Gastroesophageal sphincter (tissue), 4 donors: ENCODE data around the gene NANOS2. TPM values are rescaled to one million over a fixed set of nuclear protein-coding genes. Genes with fewer than 3 reads are reported as not detected.

ENCODE experiments used
- ATAC-seq: fragments of 150-250 bp; one replicate; pipeline ENCODE4 v1.9.1; 2016; ENCODE audit warnings: mild to moderate bottlenecking, moderate library complexity
- H3K27ac ChIP-seq, 4 donors: fragments of 200-600 bp; sonication (generic) in 3 of 4; 1 replicate in 3 of 4; 2 replicates in 1 of 4; pipeline ENCODE4 v1.5.1; 2016 to 2019
- H3K27me3 ChIP-seq: fragments of 200-600 bp; sonication (generic); one replicate; pipeline ENCODE4 v1.5.1; 2019
- H3K36me3 ChIP-seq, 2 donors: fragments of 200-600 bp; sonication (generic); one replicate each; pipeline ENCODE4 v1.5.1; 2019; ENCODE audit warnings: control low read depth in 1 of 2
- H3K4me1 ChIP-seq, 3 donors: fragments of 200-600 bp; sonication (generic); 1 replicate in 2 of 3; 2 replicates in 1 of 3; pipeline ENCODE4 v1.5.1; 2016 to 2019; ENCODE audit warnings: control low read depth in 2 of 3
- H3K4me3 ChIP-seq, 2 donors: fragments of 200-600 bp; sonication (generic); one replicate each; pipeline ENCODE4 v1.5.1; 2019; ENCODE audit warnings: mild to moderate bottlenecking in 1 of 2, moderate library complexity in 1 of 2
- H3K9me3 ChIP-seq, 3 donors: fragments of 200-600 bp; sonication (generic); one replicate each; pipeline ENCODE4 v1.5.1; 2017 to 2019; ENCODE audit warnings: control low read depth in 2 of 3
- EP300 ChIP-seq: sonication (generic); formaldehyde crosslinking; IDR thresholded peaks from one replicate; pipeline ENCODE4 v1.6.1; 2017; ENCODE audit warnings: antibody characterized with exemption, mild to moderate bottlenecking
- POLR2A ChIP-seq, 2 donors: fragments of 450-650 bp; IDR thresholded peaks; one replicate each; pipeline ENCODE4 v1.6.1; 2017; ENCODE audit warnings: antibody characterized with exemption in 2 of 2, mild to moderate bottlenecking in 2 of 2, moderate library complexity in 1 of 2
- POLR2AphosphoS5 ChIP-seq: sonication (generic); formaldehyde crosslinking; IDR thresholded peaks from one replicate; pipeline ENCODE4 v1.6.1; 2017; ENCODE audit warnings: antibody characterized with exemption
- WGBS, 2 donors: methylation state at CpG; one replicate each; pipeline ENCODE4 v1.1.5; 2018; ENCODE audit warnings: low coverage in 1 of 2; 5-methylcytosine and 5-hydroxymethylcytosine counted together
- total RNA-seq, 4 donors: library from RNA; depleted of rRNA; stranded (reverse); fragments of >200 nt; gene quantifications; one replicate each; pipeline ENCODE4 v1.1.0, GENCODE V29; 2016
- TF ChIP-seq, protein P1 (sequence below), 4 experiments: fragments of 200-600 bp in 2 of 4; fragments of 450-650 bp in 2 of 4; sonication (generic) in 1 of 4; IDR thresholded peaks; one replicate each; pipeline ENCODE4 v1.5.1; 2017 to 2019; ENCODE audit warnings: antibody characterized with exemption in 4 of 4, mild to moderate bottlenecking in 2 of 4, moderate library complexity in 2 of 4

NANOS2 gene
- total RNA-seq, 4 donors from 2014 or later = not detected

DNA sequence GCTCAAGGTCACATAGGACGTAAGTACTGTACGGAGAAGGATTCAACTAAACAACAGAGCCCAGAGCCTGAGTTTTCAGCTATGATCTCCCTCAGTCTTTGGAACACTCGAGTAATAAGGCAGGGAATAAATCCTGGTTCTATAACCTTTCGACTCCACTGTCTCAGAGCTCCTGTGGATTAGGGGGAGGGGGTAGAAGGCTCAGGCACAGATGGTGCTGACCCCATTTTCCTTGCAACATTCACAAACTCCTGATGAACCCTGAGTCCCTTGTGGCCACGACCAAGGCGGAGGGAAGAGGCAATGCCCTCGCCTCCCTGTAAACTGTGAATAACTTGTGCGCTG, 37.7 kb upstream of the NANOS2 start:
- Histone ChIP-seq H3K4me3 (no peak overlapping the region), H3K4me1 (peaks cover 0 to 8% (median 6%) of the 10 kb centered on the region in 3 donors), H3K9me3 (no peaks in the 10 kb centered on the region), H3K36me3 (no peaks in the 10 kb centered on the region), H3K27me3 (peaks cover 84% of the 10 kb centered on the region), H3K27ac (no peak overlapping the region)
- WGBS, 2 donors = 40 to 86% methylated on average over 2 to 4 of the region's 8 CpGs
- no peak for TF ChIP-seq POLR2A (IDR thresholded peaks at IDR 0.05)
- TF ChIP-seq EP300 = no peak
- no peak for TF ChIP-seq POLR2AphosphoS5
- TF ChIP-seq, protein P1, sequence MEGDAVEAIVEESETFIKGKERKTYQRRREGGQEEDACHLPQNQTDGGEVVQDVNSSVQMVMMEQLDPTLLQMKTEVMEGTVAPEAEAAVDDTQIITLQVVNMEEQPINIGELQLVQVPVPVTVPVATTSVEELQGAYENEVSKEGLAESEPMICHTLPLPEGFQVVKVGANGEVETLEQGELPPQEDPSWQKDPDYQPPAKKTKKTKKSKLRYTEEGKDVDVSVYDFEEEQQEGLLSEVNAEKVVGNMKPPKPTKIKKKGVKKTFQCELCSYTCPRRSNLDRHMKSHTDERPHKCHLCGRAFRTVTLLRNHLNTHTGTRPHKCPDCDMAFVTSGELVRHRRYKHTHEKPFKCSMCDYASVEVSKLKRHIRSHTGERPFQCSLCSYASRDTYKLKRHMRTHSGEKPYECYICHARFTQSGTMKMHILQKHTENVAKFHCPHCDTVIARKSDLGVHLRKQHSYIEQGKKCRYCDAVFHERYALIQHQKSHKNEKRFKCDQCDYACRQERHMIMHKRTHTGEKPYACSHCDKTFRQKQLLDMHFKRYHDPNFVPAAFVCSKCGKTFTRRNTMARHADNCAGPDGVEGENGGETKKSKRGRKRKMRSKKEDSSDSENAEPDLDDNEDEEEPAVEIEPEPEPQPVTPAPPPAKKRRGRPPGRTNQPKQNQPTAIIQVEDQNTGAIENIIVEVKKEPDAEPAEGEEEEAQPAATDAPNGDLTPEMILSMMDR (IDR thresholded peaks at IDR 0.05) = no peak
- ATAC-seq = no peak

DNA sequence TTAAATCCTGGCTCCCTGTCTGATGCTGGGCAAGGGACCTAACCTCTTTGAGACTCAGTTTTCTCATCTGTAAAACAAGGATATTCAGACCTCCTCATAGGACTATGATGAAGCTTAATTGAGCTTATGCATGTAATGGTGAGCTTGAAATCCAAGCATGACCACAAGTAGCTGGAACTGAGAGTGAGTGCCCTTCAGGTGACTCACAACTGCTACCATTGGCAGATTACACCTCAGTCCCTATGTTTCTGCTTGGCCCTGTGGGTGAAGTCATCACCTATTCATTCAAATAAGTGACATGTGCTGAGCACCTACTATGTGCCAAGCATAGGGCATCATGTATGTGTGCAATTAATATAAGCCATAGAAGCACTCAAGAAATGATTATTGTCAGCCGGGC, 33.3 kb upstream of the NANOS2 start:
- Histone ChIP-seq H3K4me3 (no peak overlapping the region), H3K27me3 (peaks cover 55% of the 10 kb centered on the region), H3K36me3 (no peaks in the 10 kb centered on the region), H3K9me3 (no peaks in the 10 kb centered on the region), H3K4me1 (peaks cover 0 to 4% (median 4%) of the 10 kb centered on the region in 3 donors), H3K27ac (no peak overlapping the region)
- WGBS, 2 donors = 100% methylated on average over 1 of the region's 1 CpG; no CpG with 5 or more reads in 1 of the 2 donors
- no peak for ATAC-seq
- TF ChIP-seq, protein P1 (IDR thresholded peaks at IDR 0.05) = no peak
- no peak for TF ChIP-seq POLR2A (IDR thresholded peaks at IDR 0.05)
- TF ChIP-seq POLR2AphosphoS5 = no peak
- no peak for TF ChIP-seq EP300

DNA sequence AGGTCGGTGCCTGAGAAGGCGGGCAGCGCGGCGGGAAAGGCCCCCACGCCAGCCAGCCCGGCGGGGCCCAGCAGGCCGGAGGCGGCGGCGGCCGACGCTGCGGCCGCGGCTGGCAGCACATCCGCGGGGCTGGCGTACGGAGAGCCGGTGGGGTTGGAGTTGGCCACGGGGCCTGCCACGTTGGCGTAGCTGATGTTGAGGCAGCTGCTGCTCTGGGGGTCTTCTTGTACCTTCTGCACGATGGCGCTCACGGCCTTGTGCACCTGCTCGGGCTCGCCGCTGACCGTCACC, 25.9 kb upstream of the NANOS2 start:
- Histone ChIP-seq H3K4me3 (no peak overlapping the region), H3K27me3 (peaks cover 74% of the 10 kb centered on the region), H3K4me1 (no peaks in the 10 kb centered on the region), H3K9me3 (peaks cover 0 to 7% (median 0%) of the 10 kb centered on the region in 3 donors), H3K36me3 (no peaks in the 10 kb centered on the region), H3K27ac (no peak overlapping the region)
- TF ChIP-seq, protein P1 (IDR thresholded peaks at IDR 0.05) = no peak
- TF ChIP-seq POLR2AphosphoS5 = no peak
- ATAC-seq = no peak
- WGBS, 2 donors = 50% methylated on average over 2 of the region's 32 CpGs; no CpG with 5 or more reads in 1 of the 2 donors

DNA sequence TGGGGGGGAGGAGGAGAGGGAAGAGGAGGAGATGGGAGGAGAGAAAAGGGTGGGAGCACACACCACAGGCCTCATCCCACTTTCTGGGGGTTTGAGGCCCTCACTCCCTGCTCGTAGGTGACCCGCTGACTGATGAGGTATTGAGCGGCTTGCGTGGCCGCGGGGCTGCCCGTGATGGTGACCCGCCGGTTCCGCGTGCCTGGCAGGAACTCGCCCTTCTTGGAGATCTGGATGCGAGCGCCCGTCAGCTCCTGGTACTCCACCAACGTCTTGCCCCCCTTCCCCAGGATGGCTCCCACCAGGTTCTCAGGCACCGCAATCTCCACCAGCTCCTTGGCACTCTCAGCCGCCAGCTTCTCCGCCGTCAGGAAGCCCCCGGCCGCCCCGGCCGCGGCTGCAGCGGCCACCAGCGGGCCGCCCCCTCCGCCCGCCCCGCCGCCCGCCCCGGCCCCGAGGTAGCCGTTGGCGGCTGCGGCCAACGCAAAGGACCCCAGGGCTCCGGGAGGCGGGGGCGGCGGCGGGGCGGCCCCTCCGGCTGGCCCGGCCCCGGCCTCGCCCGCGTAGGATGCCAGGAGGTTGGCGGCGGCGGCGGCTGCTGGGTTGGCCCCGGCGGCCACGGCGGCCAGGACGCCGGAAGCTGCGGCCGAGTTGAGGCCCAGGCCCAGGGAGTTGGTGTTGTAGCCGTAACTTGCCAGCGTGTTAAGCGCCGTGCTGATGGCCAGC, 25.4 kb upstream of the NANOS2 start:
- TF ChIP-seq POLR2A (IDR thresholded peaks at IDR 0.05) (no peak), EP300 (no peak)
- Histone ChIP-seq H3K4me3 (no peak overlapping the region), H3K27me3 (peaks cover 75% of the 10 kb centered on the region), H3K9me3 (peaks cover 0 to 7% (median 0%) of the 10 kb centered on the region in 3 donors), H3K36me3 (no peaks in the 10 kb centered on the region), H3K27ac (no peak overlapping the region), H3K4me1 (no peaks in the 10 kb centered on the region)
- WGBS, 2 donors = 67% methylated on average over 2 of the region's 67 CpGs; no CpG with 5 or more reads in 1 of the 2 donors
- no peak for ATAC-seq

DNA sequence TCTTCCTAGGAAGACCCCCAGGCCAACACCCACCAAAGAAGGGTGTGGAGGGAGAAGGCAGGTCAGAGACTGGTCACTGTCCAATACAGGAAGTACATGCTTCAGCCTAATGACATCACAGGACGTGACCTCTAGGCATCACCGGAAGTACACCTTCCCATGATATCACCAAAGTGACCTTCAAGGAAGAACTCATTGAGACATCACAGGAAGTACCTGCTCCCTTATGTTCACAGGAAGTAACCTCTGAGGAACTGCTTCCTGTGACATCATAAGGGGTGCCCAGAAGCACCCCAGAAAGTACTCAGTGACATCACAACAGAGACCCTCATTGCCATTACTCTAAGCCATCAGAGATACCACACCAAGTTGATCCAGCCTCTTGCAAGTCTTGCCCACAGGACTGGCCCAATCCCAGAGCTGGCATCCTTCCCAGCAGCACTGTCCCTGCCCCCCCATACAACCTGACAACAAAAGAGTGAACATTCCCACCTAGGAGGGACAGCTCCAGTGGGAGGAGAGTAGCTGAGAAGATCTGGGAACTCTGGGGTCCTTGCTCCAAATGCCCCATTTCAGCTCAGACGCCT, 24.2 kb upstream of the NANOS2 start:
- 100% methylated on average over 1 of the region's 3 CpGs; no CpG with 5 or more reads in 1 of the 2 donors for WGBS, 2 donors
- no peak for ATAC-seq
- no peak overlapping the region for H3K27ac ChIP-seq
- H3K4me3 ChIP-seq = no peak overlapping the region
- no peaks in the 10 kb centered on the region for H3K36me3 ChIP-seq
- H3K9me3 ChIP-seq = peaks cover 0 to 7% (median 0%) of the 10 kb centered on the region in 3 donors
- H3K4me1 ChIP-seq = no peaks in the 10 kb centered on the region
- H3K27me3 ChIP-seq = peaks cover 83% of the 10 kb centered on the region
- TF ChIP-seq POLR2AphosphoS5 (no peak), POLR2A (IDR thresholded peaks at IDR 0.05) (no peak), EP300 (no peak)
- TF ChIP-seq, protein P1 (IDR thresholded peaks at IDR 0.05) = no peak
